ENCODE data around the gene DAGLB. TPM values are rescaled to one million over a fixed set of nuclear protein-coding genes. Genes with fewer than 3 reads are reported as not detected.

DAGLB gene
- total and polyA plus RNA-seq, 10 of the 15 experiments (the other 5 are each of a cell fraction or from before 2014, with no cell fraction given) = 1.2 to 13.3 (median 10.1) TPM

GRCh38 chr7:6430974-6431373 lies 16.8 kb downstream of the DAGLB start:
- Histone ChIP-seq H2AFZ (ENCODE audit: control insufficient read depth, low read depth, low read length) (no peak overlapping the region), H3K9me3 (replicated peaks; ENCODE audit: control insufficient read depth, insufficient read depth, low read length) (no peaks in the 10 kb centered on the region), H3K4me1 (ENCODE audit: control insufficient read depth, insufficient read depth, low read length) (peaks cover 2% of the 10 kb centered on the region), H3K9ac (ENCODE audit: control insufficient read depth, insufficient read depth, low read length) (no peak overlapping the region), H3K36me3 (ENCODE audit: control insufficient read depth in 2 of 2, insufficient read depth in 2 of 2, low read length in 1 of 2) (peaks cover 2 to 3% of the 10 kb centered on the region in 2 experiments; a peak in 3 of 4 replicates), H3K79me2 (ENCODE audit: control insufficient read depth, insufficient read depth, low read length) (no peaks in the 10 kb centered on the region), H4K20me1 (ENCODE audit: control insufficient read depth, insufficient read depth) (no peaks in the 10 kb centered on the region), H3K4me2 (ENCODE audit: control insufficient read depth, insufficient read depth) (no peak overlapping the region), H3K27me3 (replicated peaks in 1 of 2; ENCODE audit: control insufficient read depth in 2 of 2, insufficient read depth in 2 of 2, low read length in 1 of 2) (no peaks in the 10 kb centered on the region), H3K27ac (ENCODE audit: control insufficient read depth, insufficient read depth) (no peak overlapping the region), H3K4me3 (no peak overlapping the region)
- DNase-seq (ENCODE audit: low read depth, low spot score) (no peak), FAIRE-seq (no peak), ATAC-seq (no peak)
- CTCF ChIA-PET = no interaction called here
- RAD21 ChIA-PET (ENCODE audit: unreplicated experiment) = no interaction called here
- POLR2A ChIA-PET = no interaction called here
- SMC1A ChIA-PET (ENCODE audit: uncharacterized antibody, unreplicated experiment) = no interaction called here
- BruUV-seq (replicated peaks) = no TSS peak
- TF ChIP-seq EZH2 (IDR thresholded peaks at IDR 0.05; ENCODE audit: borderline replicate concordance, control insufficient read depth, low read depth, low read length) (no peak), NFXL1 (IDR thresholded peaks at IDR 0.05; ENCODE audit: borderline replicate concordance) (no peak), EGR1 (IDR thresholded peaks at IDR 0.05; ENCODE audit: borderline replicate concordance in 1 of 2, low read depth in 2 of 2, low read length in 2 of 2) (no peak), CREM (IDR thresholded peaks at IDR 0.05; ENCODE audit: low read depth) (no peak), CBFB (IDR thresholded peaks at IDR 0.05; ENCODE audit: low read depth) (no peak), ZBTB40 (IDR thresholded peaks at IDR 0.05; ENCODE audit: borderline replicate concordance) (no peak), KLF5 (IDR thresholded peaks at IDR 0.05; ENCODE audit: partially characterized antibody) (no peak), POLR2A (IDR thresholded peaks at IDR 0.05; ENCODE audit: low read depth, low read length) (no peak), BRCA1 (IDR thresholded peaks at IDR 0.05; ENCODE audit: low read depth, low read length) (no peak), FOXK2 (IDR thresholded peaks at IDR 0.05) (no peak), STAT3 (IDR thresholded peaks at IDR 0.05; ENCODE audit: low read depth, low read length) (no peak), ASH2L (IDR thresholded peaks at IDR 0.05; ENCODE audit: borderline replicate concordance, low read depth) (no peak), CBX3 (IDR thresholded peaks at IDR 0.05; ENCODE audit: borderline replicate concordance, low read depth) (no peak)
- TF ChIP-seq, protein P1, sequence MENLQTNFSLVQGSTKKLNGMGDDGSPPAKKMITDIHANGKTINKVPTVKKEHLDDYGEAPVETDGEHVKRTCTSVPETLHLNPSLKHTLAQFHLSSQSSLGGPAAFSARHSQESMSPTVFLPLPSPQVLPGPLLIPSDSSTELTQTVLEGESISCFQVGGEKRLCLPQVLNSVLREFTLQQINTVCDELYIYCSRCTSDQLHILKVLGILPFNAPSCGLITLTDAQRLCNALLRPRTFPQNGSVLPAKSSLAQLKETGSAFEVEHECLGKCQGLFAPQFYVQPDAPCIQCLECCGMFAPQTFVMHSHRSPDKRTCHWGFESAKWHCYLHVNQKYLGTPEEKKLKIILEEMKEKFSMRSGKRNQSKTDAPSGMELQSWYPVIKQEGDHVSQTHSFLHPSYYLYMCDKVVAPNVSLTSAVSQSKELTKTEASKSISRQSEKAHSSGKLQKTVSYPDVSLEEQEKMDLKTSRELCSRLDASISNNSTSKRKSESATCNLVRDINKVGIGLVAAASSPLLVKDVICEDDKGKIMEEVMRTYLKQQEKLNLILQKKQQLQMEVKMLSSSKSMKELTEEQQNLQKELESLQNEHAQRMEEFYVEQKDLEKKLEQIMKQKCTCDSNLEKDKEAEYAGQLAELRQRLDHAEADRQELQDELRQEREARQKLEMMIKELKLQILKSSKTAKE (IDR thresholded peaks at IDR 0.05; ENCODE audit: low read depth, poor library complexity, severe bottlenecking) = no peak
- TF ChIP-seq, protein P2, sequence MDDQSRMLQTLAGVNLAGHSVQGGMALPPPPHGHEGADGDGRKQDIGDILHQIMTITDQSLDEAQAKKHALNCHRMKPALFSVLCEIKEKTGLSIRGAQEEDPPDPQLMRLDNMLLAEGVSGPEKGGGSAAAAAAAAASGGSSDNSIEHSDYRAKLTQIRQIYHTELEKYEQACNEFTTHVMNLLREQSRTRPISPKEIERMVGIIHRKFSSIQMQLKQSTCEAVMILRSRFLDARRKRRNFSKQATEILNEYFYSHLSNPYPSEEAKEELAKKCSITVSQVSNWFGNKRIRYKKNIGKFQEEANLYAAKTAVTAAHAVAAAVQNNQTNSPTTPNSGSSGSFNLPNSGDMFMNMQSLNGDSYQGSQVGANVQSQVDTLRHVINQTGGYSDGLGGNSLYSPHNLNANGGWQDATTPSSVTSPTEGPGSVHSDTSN (IDR thresholded peaks at IDR 0.05; ENCODE audit: insufficient replicate concordance, low read depth, low read length) = no peak
- WGBS (ENCODE audit: insufficient coverage, insufficient replicate concordance, low lambda C conversion rate, missing lambda C conversion rate) = 92% methylated on average over 12 of the region's 12 CpGs
- intact Hi-C loops (cut with micrococcal nuclease; ENCODE audit: unreplicated experiment) (no loop called here), in situ Hi-C loops (cut with MboI) (no loop called here)
